ENCODE data around the gene URB1. TPM values are rescaled to one million over a fixed set of nuclear protein-coding genes. Genes with fewer than 3 reads are reported as not detected.

URB1 gene
- total RNA-seq, 6 donors from 2014 or later: 9.3 to 23.0 (median 14.1) TPM

GRCh38 chr21:32347351-32347750 lies 45.5 kb downstream of the URB1 start:
- WGBS, 2 donors: 97% methylated on average over 12 of the region's 12 CpGs; no CpG with 5 or more reads in 1 of the 2 donors
- Histone ChIP-seq H3K4me1 (peaks cover 0 to 4% (median 0%) of the 10 kb centered on the region in 4 donors), H3K27me3 (no peaks in the 10 kb centered on the region), H3K9me3 (peaks cover 0 to 10% (median 0%) of the 10 kb centered on the region in 4 donors), H3K36me3 (peaks cover 6 to 100% (median 75%) of the 10 kb centered on the region in 4 donors), H3K4me3 (no peak overlapping the region), H3K27ac (peak overlapping the region in 2 of 4 donors; percentile 7 to 73)
- TF ChIP-seq CTCF (IDR thresholded peaks at IDR 0.05): no peak
- no peak for ATAC-seq (ENCODE audit: low FRiP score in 2 of 2)
- peak in 1 of 2 donors; percentile 43 for DNase-seq

GRCh38 chr21:32346951-32347350 lies 45.9 kb downstream of the URB1 start:
- no peak overlapping the region for H3K4me3 ChIP-seq
- peaks cover 6 to 99% (median 71%) of the 10 kb centered on the region in 4 donors for H3K36me3 ChIP-seq
- peaks cover 0 to 4% (median 0%) of the 10 kb centered on the region in 4 donors for H3K4me1 ChIP-seq
- DNase-seq (peak in 1 of 2 donors; percentile 82), ATAC-seq (ENCODE audit: low FRiP score in 2 of 2) (no peak)
- 95 to 100% methylated on average over 2 to 10 of the region's 14 CpGs for WGBS, 2 donors
- H3K27ac ChIP-seq: no peak overlapping the region
- no peaks in the 10 kb centered on the region for H3K27me3 ChIP-seq
- TF ChIP-seq CTCF (IDR thresholded peaks at IDR 0.05) (no peak), EP300 (IDR thresholded peaks at IDR 0.05) (no peak), POLR2AphosphoS5 (IDR thresholded peaks at IDR 0.05) (no peak), POLR2A (IDR thresholded peaks at IDR 0.05) (no peak)
- peaks cover 0 to 10% (median 0%) of the 10 kb centered on the region in 4 donors for H3K9me3 ChIP-seq

- no peak for ATAC-seq (ENCODE audit: low FRiP score in 2 of 2)
- no peak for TF ChIP-seq POLR2AphosphoS5 (IDR thresholded peaks at IDR 0.05)
- TF ChIP-seq POLR2A (IDR thresholded peaks at IDR 0.05): no peak
- no peak for TF ChIP-seq CTCF (IDR thresholded peaks at IDR 0.05)
- TF ChIP-seq EP300 (IDR thresholded peaks at IDR 0.05): no peak
- H3K27ac ChIP-seq: no peak overlapping the region
- WGBS, 2 donors: 88 to 91% methylated on average over 12 of the region's 12 CpGs
- no peaks in the 10 kb centered on the region for H3K4me1 ChIP-seq
- DNase-seq: no peak
- H3K4me3 ChIP-seq: no peak overlapping the region
- H3K9me3 ChIP-seq: peaks cover 0 to 10% (median 0%) of the 10 kb centered on the region in 4 donors
- H3K36me3 ChIP-seq: peaks cover 6 to 96% (median 62%) of the 10 kb centered on the region in 4 donors
- H3K27me3 ChIP-seq: no peaks in the 10 kb centered on the region
Observed at GRCh38 chr21:32340863-32341848, 51.7 kb downstream of the URB1 start.

GRCh38 chr21:32338209-32338921 lies 54.4 kb downstream of the URB1 start:
- 94 to 95% methylated on average over 23 of the region's 23 CpGs for WGBS, 2 donors
- ATAC-seq (ENCODE audit: low FRiP score in 2 of 2) (no peak), DNase-seq (no peak)
- Histone ChIP-seq H3K9me3 (no peaks in the 10 kb centered on the region), H3K27ac (no peak overlapping the region), H3K27me3 (no peaks in the 10 kb centered on the region), H3K4me3 (no peak overlapping the region), H3K36me3 (peaks cover 0 to 96% (median 65%) of the 10 kb centered on the region in 4 donors), H3K4me1 (no peaks in the 10 kb centered on the region)
- no peak for TF ChIP-seq POLR2A (IDR thresholded peaks at IDR 0.05)
- TF ChIP-seq EP300 (IDR thresholded peaks at IDR 0.05): no peak
- TF ChIP-seq POLR2AphosphoS5 (IDR thresholded peaks at IDR 0.05): no peak
- no peak for TF ChIP-seq CTCF (IDR thresholded peaks at IDR 0.05)
